Mucosa of stomach (tissue), 1 donor: ENCODE data around the gene GRIA1.
"Not testable (repeated sequence)": the region's sequence is repeated elsewhere in the genome, so short reads cannot be mapped to it uniquely, and the experiment has no call there.

Source experiments
- H3K27me3 ChIP-seq: one replicate; pipeline ENCODE4 v1.7.0; 2013; ENCODE audit warnings: mild to moderate bottlenecking, low read length; ENCODE audit not compliant: control insufficient read depth, insufficient read depth
- H3K36me3 ChIP-seq: one replicate; pipeline ENCODE4 v1.7.0; 2013; ENCODE audit warnings: low read length; ENCODE audit not compliant: control insufficient read depth, insufficient read depth
- H3K4me1 ChIP-seq: one replicate; pipeline ENCODE4 v1.7.0; 2013; ENCODE audit warnings: mild to moderate bottlenecking, low read length; ENCODE audit not compliant: control insufficient read depth, insufficient read depth
- H3K4me3 ChIP-seq: one replicate; pipeline ENCODE4 v1.7.0; 2013; ENCODE audit warnings: low read length
- H3K9ac ChIP-seq: one replicate; pipeline ENCODE4 v1.7.0; 2013; ENCODE audit warnings: mild to moderate bottlenecking, low read length, moderate library complexity
- H3K9me3 ChIP-seq: one replicate; pipeline ENCODE4 v1.7.0; 2013; ENCODE audit warnings: mild to moderate bottlenecking, low read length, moderate library complexity; ENCODE audit not compliant: control insufficient read depth
- donor health status: Pancreatic carcinoma.

The GRIA1 gene

GRCh38 chr5:153807801-153808200 lies 317.3 kb downstream of the GRIA1 start:
- no peak overlapping the region for H3K4me3 ChIP-seq
- H3K36me3 ChIP-seq, result no peaks in the 10 kb centered on the region
- H3K9me3 ChIP-seq, result no peaks in the 10 kb centered on the region
- H3K27me3 ChIP-seq, result no peaks in the 10 kb centered on the region
- H3K9ac ChIP-seq, result no peak overlapping the region
- no peaks in the 10 kb centered on the region for H3K4me1 ChIP-seq

GRCh38 chr5:153809166-153809565 lies 318.7 kb downstream of the GRIA1 start:
- no peaks in the 10 kb centered on the region for H3K9me3 ChIP-seq
- no peaks in the 10 kb centered on the region for H3K36me3 ChIP-seq
- H3K4me3 ChIP-seq, result no peak overlapping the region
- no peaks in the 10 kb centered on the region for H3K4me1 ChIP-seq
- no peaks in the 10 kb centered on the region for H3K27me3 ChIP-seq
- H3K9ac ChIP-seq, result no peak overlapping the region

DNA sequence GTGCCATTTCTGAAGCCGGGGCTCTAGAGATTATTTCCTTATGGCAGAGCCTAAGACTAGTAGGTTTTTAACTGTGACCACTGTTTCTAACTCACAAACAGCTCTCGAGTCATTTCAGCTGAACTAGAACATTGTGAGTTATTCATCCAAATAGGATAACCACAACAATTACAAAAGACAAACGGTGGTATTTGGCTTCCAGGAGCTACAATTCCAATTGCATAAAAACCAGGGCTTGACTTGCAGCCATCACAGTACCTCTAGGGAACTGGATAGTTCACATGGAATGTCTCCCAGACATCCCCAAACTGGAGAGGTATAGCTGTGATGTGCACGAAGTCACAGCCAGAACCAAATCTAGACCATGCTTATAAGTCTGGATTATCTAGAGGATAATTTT lies 323.4 kb downstream of the GRIA1 start:
- H3K4me1 ChIP-seq, result no peaks in the 10 kb centered on the region
- no peaks in the 10 kb centered on the region for H3K36me3 ChIP-seq
- no peaks in the 10 kb centered on the region for H3K27me3 ChIP-seq
- H3K4me3 ChIP-seq, result no peak overlapping the region
- H3K9me3 ChIP-seq, result no peaks in the 10 kb centered on the region
- no peak overlapping the region for H3K9ac ChIP-seq

DNA sequence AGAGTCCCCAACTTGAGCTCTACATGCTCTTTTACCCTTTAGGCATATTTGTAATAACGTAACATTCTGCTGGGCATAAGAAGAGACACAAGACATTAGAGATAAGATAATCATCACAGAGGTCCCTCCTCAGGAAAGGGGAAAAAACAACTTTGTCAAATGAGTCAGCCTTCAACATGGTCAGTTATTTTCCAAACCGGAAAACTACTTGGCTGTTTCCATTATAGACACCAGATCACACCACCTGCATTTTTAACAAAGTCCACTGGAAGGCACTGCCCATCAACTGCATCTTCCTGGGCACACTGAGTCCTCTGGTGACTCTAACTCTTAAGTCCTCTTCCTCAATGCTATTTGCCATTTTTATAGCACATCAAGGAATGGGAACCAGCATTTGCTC lies 326.4 kb downstream of the GRIA1 start:
- H3K4me3 ChIP-seq, result no peak overlapping the region
- no peaks in the 10 kb centered on the region for H3K9me3 ChIP-seq
- no peaks in the 10 kb centered on the region for H3K36me3 ChIP-seq
- no peaks in the 10 kb centered on the region for H3K4me1 ChIP-seq
- no peak overlapping the region for H3K9ac ChIP-seq
- H3K27me3 ChIP-seq, result no peaks in the 10 kb centered on the region

DNA sequence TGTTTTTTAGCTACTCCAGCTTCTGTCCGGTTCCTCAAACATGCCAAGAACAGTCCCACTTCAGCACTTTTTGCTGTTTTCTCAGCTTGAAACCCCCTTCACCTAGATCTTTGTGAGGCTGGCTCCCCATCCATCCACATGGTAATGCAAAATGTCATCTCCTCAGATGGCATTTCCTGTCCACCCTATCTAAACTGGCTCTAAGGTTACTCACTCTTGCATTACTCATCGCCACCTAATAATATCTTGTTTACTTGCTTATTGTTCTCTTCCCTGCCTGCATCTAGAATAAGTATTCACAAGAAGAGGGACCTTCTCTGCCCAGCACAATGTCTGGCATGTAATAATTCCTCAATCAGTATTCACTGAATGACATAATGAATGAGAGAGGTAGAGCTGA lies 328.2 kb downstream of the GRIA1 start:
- Histone ChIP-seq H3K36me3 (no peaks in the 10 kb centered on the region), H3K4me1 (no peaks in the 10 kb centered on the region), H3K9me3 (no peaks in the 10 kb centered on the region), H3K9ac (no peak overlapping the region), H3K27me3 (no peaks in the 10 kb centered on the region), H3K4me3 (no peak overlapping the region)

- H3K36me3 ChIP-seq, result no peaks in the 10 kb centered on the region
- H3K9ac ChIP-seq, result no peak overlapping the region
- no peaks in the 10 kb centered on the region for H3K9me3 ChIP-seq
- no peaks in the 10 kb centered on the region for H3K27me3 ChIP-seq
- H3K4me3 ChIP-seq, result no peak overlapping the region
- no peaks in the 10 kb centered on the region for H3K4me1 ChIP-seq
Observed at GRCh38 chr5:153823036-153823435, 332.6 kb downstream of the GRIA1 start.

- H3K36me3 ChIP-seq, result no peaks in the 10 kb centered on the region
- no peaks in the 10 kb centered on the region for H3K4me1 ChIP-seq
- H3K4me3 ChIP-seq, result no peak overlapping the region
- no peaks in the 10 kb centered on the region for H3K27me3 ChIP-seq
- no peak overlapping the region for H3K9ac ChIP-seq
- H3K9me3 ChIP-seq, result no peaks in the 10 kb centered on the region
Observed at GRCh38 chr5:153824909-153825308, 334.4 kb downstream of the GRIA1 start.

GRCh38 chr5:153827397-153827796 lies 336.9 kb downstream of the GRIA1 start:
- H3K27me3 ChIP-seq, result no peaks in the 10 kb centered on the region
- no peak overlapping the region for H3K9ac ChIP-seq
- H3K4me1 ChIP-seq, result no peaks in the 10 kb centered on the region
- H3K9me3 ChIP-seq, result no peaks in the 10 kb centered on the region
- H3K4me3 ChIP-seq, result no peak overlapping the region
- H3K36me3 ChIP-seq, result no peaks in the 10 kb centered on the region

GRCh38 chr5:153829510-153830065 lies 339.1 kb downstream of the GRIA1 start:
- no peaks in the 10 kb centered on the region for H3K36me3 ChIP-seq
- no peaks in the 10 kb centered on the region for H3K4me1 ChIP-seq
- no peak overlapping the region for H3K9ac ChIP-seq
- H3K27me3 ChIP-seq, result no peaks in the 10 kb centered on the region
- no peak overlapping the region for H3K4me3 ChIP-seq
- H3K9me3 ChIP-seq, result no peaks in the 10 kb centered on the region

- Histone ChIP-seq H3K36me3 (no peaks in the 10 kb centered on the region), H3K4me3 (no peak overlapping the region), H3K4me1 (no peaks in the 10 kb centered on the region), H3K27me3 (no peaks in the 10 kb centered on the region), H3K9ac (no peak overlapping the region), H3K9me3 (no peaks in the 10 kb centered on the region)
Observed at GRCh38 chr5:153831973-153832372, 341.5 kb downstream of the GRIA1 start.

- no peaks in the 10 kb centered on the region for H3K4me1 ChIP-seq
- no peaks in the 10 kb centered on the region for H3K27me3 ChIP-seq
- H3K9me3 ChIP-seq, result no peaks in the 10 kb centered on the region
- no peaks in the 10 kb centered on the region for H3K36me3 ChIP-seq
- no peak overlapping the region for H3K4me3 ChIP-seq
- H3K9ac ChIP-seq, result no peak overlapping the region
Observed at GRCh38 chr5:153835891-153836515, 345.5 kb downstream of the GRIA1 start.

- H3K9me3 ChIP-seq, H3K4me1 ChIP-seq, H3K36me3 ChIP-seq, H3K9ac ChIP-seq, H3K4me3 ChIP-seq, H3K27me3 ChIP-seq: not testable (repeated sequence)
Observed at GRCh38 chr5:153849303-153850113, 359.0 kb downstream of the GRIA1 start.
